Measurements from ENCODE around the gene RNU1-2. TPM values are rescaled to one million over a fixed set of nuclear protein-coding genes. Genes with fewer than 3 reads are reported as not detected.
"Not testable (repeated sequence)": the region's sequence is repeated elsewhere in the genome, so short reads cannot be mapped to it uniquely, and the experiment has no call there.

The RNU1-2 gene
- total RNA-seq, 1 donor, result under 0.01 TPM

- no peak overlapping the region for H3K4me3 ChIP-seq (ENCODE audit: low read depth, low read length)
- TF ChIP-seq CTCF (IDR thresholded peaks at IDR 0.05; ENCODE audit: insufficient read depth, low read length), result no peak
- peak; percentile 24 for DNase-seq (ENCODE audit: low read depth)
These were observed 19.8 kb downstream of the RNU1-2 start for GRCh38 chr1:16915627-16915973.

GRCh38 chr1:16916036-16916880 is 20.5 kb downstream of the RNU1-2 start:
- not testable (repeated sequence) for DNase-seq (ENCODE audit: low read depth); H3K4me3 ChIP-seq (ENCODE audit: low read depth, low read length)

GRCh38 chr1:16918371-16918770 is 22.6 kb downstream of the RNU1-2 start:
- no peak for TF ChIP-seq CTCF (IDR thresholded peaks at IDR 0.05; ENCODE audit: insufficient read depth, low read length)
- no peak overlapping the region for H3K4me3 ChIP-seq (ENCODE audit: low read depth, low read length)
- no peak for DNase-seq (ENCODE audit: low read depth)

GRCh38 chr1:16918936-16919665 is 23.3 kb downstream of the RNU1-2 start:
- H3K4me3 ChIP-seq (ENCODE audit: low read depth, low read length); DNase-seq (ENCODE audit: low read depth): not testable (repeated sequence)

GRCh38 chr1:16920951-16921350 is 25.2 kb downstream of the RNU1-2 start:
- DNase-seq (ENCODE audit: low read depth), result no peak

GRCh38 chr1:16921391-16922185 is 25.8 kb downstream of the RNU1-2 start, which contains the start of gene CROCC:
Gene CROCC, plus strand, starts transcription at chr1:16921931. Its CDS starts 88 bp downstream, at chr1:16922019.
- no peak for TF ChIP-seq CTCF (IDR thresholded peaks at IDR 0.05; ENCODE audit: insufficient read depth, low read length)
- DNase-seq (ENCODE audit: low read depth), result no peak
- H3K4me3 ChIP-seq (ENCODE audit: low read depth, low read length), result no peak within 1 kb of the TSS

More at GRCh38 chr1:16920951-16921350, 25.2 kb downstream of the RNU1-2 start:
- no peak overlapping the region for H3K4me3 ChIP-seq (ENCODE audit: low read depth, low read length)
- TF ChIP-seq CTCF (IDR thresholded peaks at IDR 0.05; ENCODE audit: insufficient read depth, low read length), result no peak

- no peak overlapping the region for H3K4me3 ChIP-seq (ENCODE audit: low read depth, low read length)
- DNase-seq (ENCODE audit: low read depth), result no peak
- no peak for TF ChIP-seq CTCF (IDR thresholded peaks at IDR 0.05; ENCODE audit: insufficient read depth, low read length)
These were observed 26.7 kb downstream of the RNU1-2 start for GRCh38 chr1:16922466-16922865.
